Measurements from ENCODE around the gene NEK6. TPM values are rescaled to one million over a fixed set of nuclear protein-coding genes. Genes with fewer than 3 reads are reported as not detected.
"Not testable (repeated sequence)": the region's sequence is repeated elsewhere in the genome, so short reads cannot be mapped to it uniquely, and the experiment has no call there.

The NEK6 gene
- total RNA-seq, 1 experiment from 2014 or later = 33.3 TPM

DNA sequence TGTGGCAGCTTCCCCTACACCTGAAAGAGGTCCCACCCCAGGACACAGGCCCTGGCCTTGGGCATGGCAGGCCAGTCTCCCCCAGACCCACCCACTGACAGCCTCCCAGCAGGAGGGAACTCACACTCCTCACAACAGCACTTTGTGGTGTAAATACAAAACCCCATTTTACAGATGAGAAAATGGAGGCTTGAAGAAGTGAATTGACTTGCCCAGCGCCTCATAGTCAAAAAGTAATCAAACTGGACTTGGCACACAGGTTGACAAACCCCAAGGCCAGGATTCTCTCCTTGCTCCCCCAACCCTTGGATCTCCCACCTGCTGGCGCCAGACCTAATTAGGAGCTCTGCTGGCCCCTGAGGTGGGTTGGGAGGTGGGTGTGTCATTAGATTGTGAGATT is 29.2 kb upstream of the NEK6 start:
- no peak for DNase-seq (ENCODE audit: low spot score)

DNA sequence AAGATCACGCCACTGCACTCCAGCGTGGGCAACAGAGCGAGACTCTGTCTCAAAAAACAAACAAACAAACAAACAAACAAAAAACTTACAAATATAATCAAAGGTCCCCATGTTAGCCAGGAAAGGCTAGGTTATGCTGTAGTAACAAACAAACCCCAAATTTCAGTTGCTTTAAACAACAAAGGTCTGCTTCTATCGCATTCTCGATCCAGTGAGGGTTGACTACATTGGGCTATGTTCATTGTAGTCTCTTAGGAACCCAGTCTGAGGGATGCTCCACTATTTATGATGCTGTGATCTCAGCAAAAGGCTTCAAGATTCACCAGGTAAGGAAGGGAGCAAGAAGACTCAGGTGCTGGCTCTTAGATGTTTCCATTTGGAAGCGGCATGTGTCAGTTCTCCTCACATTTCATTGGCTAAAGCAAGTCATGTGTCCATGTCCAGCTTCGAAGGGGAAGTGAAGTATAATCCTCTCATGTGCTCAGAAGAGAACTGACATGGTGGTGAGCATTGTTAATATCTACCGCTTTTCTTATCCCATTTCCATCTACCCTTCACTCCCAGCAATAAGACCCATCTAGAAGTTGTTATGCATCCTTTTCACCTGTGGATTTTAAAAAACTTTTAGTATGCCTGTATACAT is 26.5 kb upstream of the NEK6 start:
- no peak for DNase-seq (ENCODE audit: low spot score)

DNA sequence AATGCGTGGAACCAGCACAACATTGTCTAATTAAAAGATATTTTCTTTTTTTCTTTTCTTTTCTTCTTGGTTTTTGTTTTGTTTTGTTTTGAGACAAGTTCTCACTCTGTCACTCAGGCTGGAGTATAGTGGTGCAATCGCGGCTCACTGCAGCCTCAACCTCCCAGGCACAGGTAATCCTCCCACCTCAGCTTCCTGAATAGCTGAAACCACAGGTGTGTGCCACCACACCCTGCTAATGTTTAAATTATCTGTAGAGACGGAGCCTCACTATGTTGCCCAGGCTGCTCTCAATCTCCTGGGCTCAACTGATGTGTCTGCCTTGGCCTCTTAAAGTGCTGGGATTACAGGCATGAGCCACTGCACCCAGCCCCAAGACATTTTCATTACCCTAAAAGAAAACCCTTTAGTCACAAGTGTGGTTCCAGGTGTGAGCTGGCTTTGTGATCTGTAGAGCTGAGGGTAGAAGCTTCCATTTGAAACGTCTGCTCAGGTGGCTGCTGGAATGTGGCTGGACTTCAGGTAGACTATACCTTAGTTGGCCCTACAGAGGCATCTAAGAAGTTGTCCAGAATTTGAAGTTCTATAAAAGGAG is 19.1 kb upstream of the NEK6 start:
- DNase-seq (ENCODE audit: low spot score) = no peak

DNA sequence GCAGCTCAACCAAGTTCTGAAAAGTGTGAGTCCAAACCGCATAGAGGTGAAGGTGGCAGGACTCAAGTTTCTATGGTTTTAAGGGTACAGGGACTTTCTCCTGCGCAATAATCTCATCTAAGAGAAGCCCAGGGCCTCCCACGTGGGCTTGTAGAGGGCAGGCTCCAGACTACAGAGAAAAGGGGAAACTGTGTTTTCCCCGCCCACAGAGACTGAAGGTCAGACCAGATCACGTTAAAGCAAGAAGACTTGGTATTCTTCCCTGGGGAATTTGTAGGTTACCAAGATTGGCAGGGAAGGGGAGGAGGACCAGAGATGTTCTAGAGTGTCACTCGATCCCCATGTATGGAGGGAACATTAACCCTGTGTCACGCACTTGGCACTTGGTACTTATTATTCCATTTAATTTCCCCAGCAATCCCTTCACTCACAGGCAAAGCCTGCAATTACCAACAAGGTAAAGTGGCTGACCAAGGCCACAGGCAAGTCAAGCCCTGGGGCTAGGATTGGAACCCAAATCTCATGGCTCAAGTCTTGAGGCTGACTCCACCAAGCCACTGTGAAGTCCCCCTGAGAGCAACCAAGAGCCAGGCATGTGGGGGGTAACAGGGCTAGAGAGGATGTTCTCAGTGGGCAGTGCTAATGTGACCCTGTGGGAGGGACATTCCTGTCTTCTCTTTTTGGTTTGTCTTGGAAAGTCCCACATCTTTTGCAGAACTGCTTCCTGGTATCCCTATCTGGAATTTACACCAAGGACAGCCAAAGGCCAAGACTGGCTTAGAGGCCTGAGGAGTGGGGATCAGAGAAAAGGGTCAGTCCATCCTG is 18.3 kb upstream of the NEK6 start:
- DNase-seq (ENCODE audit: low spot score) = no peak

DNA sequence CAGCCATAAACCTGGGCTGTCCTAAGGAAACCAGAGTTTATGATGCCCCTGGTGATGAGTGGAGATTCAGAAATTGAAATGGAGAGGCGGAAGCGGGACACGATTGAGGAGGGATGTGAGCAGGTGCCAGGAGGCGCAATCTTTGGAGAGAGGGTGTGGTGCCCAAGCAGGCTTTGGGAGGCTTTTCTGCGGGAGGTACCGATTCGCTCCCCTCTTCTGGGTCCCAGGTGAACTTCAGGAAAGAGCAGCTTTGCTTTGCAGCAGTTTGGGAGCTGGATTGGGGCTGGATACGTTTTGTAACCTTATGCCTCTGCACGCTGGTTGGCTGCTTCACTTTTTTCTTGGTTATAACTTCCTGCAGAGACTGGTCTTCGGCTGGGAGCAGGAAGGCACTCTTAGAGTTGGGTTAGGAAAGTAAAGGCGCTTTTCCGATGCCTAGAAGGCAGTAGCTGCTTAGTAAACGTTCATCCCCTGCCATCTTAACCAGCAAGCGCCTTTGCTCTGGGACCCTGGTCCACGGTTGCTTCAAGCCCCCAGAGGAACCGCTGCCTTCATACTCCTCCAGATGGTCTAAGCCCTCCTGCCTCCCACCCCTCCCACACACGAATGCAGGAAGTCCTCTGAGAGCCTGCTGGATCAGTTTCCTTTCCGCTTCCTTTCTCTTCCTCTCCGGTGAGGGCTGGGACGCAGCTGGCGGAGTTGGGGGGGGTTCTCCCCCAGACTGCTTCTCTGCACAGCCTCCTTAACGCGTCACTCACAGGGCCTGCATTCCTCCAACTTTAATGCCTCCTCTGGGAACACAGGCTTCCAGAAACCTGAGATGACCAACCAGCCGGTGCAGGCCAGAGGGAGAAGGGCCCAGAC is 15.2 kb upstream of the NEK6 start:
- DNase-seq (ENCODE audit: low spot score) = no peak

DNA sequence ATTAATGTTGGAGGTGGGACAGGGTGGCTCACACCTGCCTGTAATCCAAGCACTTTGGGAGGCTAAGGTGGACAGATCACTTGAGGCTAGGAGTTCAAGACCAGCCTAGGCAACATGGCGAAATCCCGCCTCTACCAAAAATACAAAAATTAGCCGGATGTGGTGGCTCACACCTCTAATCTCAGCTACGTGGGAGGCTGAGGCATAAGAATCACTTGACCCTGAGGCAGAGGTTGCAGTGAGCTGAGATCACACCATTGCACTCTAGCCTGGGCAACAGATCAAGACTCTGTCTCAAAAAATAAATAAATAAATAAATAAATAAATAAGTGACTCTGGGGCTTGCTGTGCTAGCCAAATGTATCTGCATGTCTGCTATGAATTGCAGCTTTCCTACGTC is 10.4 kb upstream of the NEK6 start:
- not testable (repeated sequence) for DNase-seq (ENCODE audit: low spot score)

DNA sequence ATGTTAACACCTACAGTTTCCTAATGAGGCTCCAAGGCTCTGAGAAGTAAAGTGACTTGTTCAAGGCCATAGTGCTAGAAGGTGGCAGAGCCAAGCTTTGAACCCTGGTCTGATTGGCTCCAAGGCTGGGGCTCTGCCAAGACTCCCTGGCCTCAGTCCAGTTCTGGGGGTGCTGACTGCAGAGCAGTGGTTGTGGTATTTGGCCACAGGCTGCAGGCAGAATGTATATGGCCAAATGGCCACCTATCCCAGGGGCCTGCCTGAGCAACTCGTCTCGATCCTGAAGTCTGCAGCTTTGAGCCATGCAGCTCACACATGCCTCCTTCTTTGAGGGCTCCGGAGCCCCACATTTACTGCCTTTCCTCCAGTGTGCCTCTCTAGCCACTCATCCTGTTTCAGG is 9.7 kb upstream of the NEK6 start:
- no peak for DNase-seq (ENCODE audit: low spot score)

DNA sequence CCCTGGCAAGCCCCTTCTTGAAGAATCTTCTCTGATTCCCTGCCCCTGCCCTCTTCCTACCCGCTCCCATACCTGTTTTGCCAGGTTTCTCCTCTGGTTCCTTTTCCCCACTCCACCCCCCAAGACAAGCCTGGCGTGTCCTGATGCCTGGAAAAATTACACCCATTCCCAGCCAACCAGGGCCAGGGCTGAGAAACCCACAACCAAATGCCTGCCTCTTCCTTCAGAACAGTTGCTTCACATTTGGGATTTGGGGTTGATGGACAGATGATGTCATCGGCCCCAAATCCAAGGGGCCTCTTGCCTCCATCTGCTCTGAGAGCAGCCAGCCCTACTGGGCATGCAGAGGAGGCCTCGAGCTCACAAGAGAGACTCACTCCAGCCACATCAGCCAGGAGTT is 8.8 kb upstream of the NEK6 start:
- no peak for DNase-seq (ENCODE audit: low spot score)

DNA sequence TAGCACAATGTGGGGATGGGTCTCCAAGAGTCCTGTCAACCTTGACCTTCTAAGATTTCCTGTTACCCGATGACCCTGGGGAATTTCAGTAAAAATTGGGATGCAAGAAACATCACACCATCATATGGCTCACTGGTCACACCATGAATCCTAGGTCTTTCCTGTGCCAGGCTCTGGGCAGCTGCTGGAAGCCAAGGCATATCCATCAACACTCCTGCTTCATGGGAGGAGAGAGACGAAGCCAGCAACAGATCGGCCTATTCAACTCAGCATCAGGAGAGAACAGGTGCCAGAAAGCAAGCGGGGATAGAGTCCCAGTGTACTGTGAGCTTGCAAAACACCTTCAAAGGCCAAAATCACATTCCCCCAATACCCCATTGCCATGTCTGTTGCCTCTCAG is 6.5 kb upstream of the NEK6 start:
- DNase-seq (ENCODE audit: low spot score) = no peak

DNA sequence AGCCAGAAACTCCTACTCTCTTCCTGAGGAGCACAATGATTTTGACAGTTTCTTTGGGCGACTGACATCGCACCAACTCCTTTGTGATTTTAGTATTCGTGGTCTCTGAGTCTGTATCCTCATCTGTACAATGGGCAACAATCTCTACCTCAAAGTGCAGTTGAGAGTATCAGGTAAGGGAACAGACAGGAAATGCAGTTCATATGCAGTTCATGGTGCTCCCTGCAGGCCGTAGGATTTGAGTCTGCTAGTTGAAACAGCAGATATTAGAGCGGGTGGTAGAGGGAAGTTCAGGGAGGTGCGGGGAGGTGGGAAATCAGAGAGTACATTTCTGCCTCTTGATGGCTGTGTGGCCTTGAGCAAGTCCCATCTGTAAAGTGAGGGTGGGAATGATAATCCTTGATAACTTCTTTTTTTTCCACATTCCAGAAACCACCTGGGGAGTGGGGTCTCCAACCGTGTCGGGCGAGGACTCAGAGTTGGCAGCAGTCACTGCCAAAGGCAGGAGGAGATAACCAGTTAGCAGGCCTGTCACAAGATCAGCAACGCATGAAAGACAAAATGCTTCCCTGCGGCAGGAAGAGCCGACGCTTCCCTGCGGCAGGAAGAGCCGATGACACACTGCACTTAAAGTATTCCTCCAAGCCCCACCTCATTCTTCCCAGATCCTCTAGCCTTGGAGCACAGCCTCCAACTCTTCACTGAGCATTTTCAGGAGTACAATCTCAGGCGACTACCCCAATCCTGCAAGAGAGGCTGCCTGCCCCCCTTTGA is 6.0 kb upstream of the NEK6 start:
- DNase-seq (ENCODE audit: low spot score) = peak; percentile 95

DNA sequence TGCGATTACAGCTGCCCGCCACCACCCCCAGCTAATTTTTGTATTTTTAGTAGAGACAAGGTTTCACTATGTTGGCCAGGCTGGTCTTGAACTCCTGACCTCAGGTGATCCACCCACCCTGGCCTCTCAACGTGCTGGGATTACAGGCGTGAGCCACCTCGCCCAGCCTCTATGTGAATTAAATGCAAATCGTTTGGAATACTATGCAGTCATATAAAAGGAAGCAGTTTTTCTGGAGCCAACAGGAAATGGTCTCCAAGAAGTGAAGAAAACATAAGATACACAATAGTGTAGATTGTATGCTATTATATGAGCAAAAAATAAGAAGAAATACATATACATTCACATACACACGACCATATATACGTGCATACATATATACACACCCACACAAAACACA is 4.9 kb upstream of the NEK6 start:
- DNase-seq (ENCODE audit: low spot score) = not testable (repeated sequence)

DNA sequence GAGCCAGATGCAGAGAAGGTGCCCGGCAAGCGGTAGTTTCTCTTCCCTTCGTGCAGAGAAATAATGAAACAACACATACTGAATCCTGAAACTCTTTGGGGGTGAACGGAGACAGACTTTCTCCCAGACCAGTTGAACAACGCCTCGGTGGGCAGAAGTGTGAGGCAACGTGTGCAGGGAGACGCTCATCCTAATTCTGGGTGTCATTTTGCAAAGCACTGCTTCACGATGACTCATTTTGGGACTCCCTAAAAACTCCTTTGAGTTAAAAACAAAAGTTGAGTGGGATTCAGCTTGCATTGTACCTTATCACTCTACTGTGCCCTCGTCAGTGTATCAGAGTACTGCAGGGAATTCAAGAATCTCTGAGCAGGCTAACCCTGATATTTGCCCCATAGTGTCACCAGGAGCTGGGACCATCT is 3.5 kb upstream of the NEK6 start:
- DNase-seq (ENCODE audit: low spot score) = no peak

DNA sequence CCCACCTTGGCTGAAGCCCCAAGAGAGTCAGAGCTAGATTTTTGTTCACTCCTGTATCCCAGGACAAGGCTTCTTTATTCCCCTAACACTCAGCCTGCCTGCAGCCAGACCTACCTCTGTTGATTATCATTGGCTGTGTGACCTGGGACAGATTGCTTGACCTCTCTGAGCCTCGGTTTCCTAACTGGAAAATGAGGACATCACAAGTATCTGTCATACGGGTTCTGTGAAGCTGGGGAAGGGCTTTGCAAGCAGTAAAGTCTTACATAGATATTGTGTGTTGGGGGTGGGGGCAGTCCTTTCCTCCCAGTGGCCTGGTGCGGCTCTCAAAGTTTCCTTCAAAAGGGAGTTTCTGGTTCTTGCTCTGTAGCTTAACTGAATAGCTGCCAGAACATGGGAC is 2.5 kb upstream of the NEK6 start:
- no peak for DNase-seq (ENCODE audit: low spot score)

DNA sequence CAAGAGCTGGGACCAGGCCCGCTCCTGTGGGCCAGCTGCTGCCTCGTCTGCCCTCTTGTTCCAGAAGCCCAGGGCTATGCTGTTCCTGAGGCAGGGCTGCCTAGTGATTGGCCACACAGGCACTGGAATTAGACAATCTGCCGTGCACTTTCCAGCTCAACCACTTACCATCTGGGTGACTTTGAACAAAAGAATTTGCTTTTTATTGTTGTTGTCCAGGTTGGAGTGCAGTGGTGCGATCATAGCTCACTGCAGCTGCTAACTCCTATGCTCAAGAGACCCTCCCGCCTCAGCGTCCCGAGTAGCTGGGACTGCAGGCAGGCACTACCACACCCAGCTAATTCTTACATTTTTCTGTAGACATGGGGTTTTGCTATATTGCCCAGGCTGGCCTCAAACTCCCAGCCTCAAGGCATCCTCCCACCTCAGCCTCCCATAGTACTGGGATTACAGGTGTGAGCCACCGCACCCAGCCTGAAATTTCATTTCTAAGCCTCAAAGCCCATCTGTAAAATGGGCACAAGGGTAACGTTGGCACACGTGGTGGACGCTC is 1.2 kb upstream of the NEK6 start:
- DNase-seq (ENCODE audit: low spot score) = peak; percentile 86

DNA sequence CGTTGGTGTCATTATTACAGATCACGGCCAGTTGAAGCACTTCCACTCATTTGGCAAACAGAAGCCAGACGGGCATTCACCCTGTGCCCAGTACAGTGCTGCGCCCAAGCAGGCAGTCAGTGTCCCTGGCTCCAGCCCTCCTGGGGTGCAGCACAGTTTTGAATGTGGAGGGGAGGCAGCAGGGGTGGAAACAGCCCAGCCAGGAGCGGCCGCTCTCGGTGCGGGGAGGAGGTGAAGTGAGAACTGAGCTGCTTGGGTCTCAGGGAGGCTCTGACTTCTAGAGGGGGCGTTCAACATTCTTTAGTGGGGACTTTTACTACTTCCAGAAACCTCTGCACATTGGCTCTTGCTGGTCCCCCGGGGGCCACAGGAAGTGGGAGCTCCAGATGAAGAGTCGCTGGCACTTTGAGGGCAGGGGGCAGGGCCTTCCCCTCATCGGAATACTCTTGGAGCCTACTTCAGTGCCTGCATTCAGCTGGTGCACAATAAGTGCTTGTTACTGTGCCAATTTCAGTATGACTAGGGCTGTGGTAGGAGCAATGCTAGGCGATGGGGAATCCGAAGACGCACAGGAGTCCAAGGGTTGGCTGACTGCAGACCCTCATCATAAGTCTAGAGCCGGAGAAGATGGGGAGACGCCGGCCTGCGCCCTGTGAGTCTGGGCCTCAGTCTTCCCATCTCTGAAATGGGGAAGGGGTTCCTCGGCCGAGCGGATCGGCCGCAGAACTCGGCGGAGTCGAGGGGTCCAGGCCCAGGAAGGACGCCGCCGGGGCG is 492 bp upstream of the NEK6 start:
- DNase-seq (ENCODE audit: low spot score) = no peak

DNA sequence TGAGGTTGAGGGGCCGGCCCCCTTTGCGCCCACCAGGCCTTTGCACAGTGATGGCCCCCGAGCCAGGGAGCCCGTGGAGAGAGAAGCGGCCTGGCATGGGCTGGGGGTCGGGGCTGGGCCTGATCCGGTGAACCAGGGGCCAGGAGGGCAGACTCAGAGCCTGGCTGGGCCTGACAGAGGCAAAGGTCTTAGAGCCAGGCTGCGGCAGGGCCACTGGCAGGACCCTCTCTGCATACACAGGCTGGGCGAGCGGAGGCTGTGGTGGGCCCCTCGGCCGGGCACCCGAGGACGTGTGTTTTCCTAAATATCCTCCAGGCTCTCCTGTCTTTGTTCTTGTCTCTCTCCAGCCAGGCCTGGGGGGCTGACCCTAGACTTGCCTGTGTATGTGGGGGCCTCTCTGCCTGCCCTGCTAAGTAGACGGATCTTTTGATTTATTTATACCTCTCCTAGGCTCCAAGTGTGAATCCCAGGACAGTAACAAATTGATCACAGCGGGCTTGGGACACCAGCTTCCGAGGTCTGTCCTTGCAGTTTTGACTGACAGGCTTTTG is 933 bp downstream of the NEK6 start:
- DNase-seq (ENCODE audit: low spot score) = no peak

DNA sequence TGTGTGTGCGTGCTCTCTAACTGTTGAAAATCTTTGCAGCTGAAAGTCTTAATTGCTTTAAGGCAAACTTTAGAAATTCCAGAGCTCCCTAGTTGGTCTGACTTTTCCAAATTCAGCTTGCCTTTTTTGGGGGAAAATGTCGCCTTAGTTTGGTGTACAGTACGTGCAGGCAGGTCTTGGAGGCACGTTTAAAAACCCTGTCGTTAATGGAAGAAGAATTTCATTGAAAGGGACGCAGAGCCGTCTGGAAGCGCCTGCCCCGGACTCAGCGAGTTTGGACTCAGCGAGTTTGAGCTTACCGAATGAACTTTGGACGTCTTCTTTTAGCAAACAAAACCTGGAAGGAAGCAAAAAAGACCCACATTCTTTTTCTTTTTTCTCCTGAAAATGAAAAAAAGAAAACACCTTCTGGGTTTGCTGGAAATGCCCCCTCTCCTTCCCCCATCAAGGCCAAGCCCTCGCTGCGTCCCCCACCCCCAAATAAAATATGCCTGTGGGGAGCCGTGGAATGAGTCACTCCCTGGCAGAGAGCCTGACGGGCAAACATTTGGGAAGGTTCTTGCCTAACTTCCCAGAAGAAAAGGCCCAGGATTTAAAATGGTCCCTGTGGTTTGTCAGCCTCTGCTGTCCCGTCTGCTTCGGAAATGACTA is 1.5 kb downstream of the NEK6 start:
- peak; percentile 91 for DNase-seq (ENCODE audit: low spot score)

DNA sequence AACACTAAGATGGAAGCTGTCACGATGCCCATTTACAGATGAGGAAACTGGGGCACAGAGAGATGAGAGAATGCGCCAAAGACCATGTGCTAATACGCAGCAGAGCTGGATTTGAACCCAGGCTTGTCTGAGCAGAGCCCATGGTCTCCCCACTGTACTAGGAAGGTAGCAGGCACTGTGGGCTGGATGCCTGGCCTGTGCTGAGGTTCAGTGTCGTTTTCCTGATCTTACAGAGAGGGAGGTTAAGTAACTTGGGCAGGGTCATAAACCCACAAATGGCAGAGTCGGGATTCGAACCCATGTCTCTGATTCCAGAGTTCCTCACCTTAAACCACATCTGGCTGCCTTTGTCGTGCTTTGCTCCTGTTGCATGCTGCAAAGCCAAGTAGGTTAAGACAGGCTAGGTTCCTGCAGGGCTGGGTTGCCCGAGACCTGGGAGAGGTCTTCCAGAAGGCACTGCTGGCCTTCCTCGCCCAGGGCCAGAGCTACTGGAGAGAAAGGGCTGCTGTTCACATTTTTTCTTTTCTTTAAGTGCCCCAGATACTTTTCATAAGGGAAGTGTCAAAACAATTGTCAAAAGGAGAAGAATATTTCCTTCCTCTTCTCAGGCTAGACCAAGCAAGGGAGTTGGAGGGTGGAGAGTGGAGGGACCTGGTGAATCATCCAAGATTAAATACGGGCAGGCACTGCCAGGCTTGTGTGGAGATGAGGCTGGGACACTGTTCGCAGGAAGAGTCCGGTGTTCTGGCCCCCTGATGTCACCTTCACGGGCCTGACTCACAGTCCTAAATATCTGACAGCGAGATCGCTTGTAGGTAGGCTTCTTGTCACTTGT is 3.2 kb downstream of the NEK6 start:
- peak; percentile 88 for DNase-seq (ENCODE audit: low spot score)

Data from A172 (cell line).